ENCODE results near the gene C5AR2.
A peak's percentile ranks its signal among the peaks of the same experiment; 100 is the strongest.
"Not testable (repeated sequence)": the region's sequence is repeated elsewhere in the genome, so short reads cannot be mapped to it uniquely, and the experiment has no call there.

The C5AR2 gene

DNA sequence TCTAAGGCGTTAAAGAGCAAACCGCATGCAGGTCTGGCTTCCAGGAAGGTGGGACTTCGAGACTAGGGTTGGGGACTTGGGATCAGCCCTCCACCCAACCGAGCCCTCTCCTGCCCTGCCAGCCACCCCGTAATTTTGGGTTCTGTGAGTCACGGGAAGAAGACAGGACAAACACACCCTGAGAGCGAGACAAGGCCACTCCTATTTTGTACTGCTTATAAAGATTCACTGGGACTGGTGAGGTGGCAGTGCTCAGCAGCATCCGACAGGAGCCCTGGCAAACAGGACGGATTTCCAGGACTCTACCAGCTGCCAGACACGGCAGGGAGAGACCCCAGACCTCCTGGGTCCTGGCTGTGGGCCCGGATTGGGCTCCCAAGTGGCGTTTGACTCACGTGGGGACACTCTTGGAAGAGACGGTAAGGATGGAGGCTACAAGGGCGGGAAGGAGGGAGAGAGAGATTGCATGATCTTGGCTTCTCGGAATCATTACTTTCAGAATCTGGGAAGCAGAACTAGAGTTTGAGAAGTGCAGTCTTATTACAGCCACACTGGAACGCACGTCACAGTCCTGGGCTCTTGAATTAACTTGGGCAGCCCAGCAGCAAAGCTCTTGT is at the start of gene C5AR2:
Gene C5AR2 (plus strand): TSS at position 245 of the 617 bp plus-strand sequence. CDS start 8,625 bp downstream, outside the sequence.
- no peak for DNase-seq (ENCODE audit: low read depth)

DNA sequence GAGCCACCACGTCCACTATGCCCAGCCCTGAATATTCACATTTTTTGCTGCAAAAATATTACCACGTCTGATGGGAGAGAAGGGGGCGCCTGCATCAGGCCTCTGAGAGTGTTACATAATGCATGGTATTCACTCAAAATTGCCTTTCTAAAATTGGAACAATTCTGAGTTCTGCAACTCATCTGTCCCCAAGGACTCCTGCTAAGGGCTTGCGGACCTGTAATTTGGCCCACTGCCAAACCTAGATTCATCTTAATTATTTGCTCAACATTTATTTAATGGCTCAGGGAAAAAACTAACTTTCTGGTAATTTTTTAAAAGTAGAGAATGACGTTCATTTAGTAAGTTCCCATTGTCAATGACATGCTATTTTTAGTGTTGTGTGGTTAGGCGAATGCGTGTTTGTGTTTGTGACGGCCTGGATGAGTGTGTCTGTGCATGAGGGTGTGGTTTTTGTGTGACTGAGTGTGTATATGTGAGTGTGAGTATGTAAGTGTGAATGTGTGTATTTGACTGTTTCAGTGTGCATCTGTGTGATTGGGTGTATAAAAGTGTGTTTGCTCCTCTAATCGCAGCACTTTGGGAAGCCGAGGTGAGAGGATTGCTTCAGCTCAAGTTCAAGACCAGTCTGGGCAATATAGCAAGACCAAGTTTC is 48.4 kb upstream of the C5AR2 start:
- DNase-seq (ENCODE audit: low read depth) = no peak

DNA sequence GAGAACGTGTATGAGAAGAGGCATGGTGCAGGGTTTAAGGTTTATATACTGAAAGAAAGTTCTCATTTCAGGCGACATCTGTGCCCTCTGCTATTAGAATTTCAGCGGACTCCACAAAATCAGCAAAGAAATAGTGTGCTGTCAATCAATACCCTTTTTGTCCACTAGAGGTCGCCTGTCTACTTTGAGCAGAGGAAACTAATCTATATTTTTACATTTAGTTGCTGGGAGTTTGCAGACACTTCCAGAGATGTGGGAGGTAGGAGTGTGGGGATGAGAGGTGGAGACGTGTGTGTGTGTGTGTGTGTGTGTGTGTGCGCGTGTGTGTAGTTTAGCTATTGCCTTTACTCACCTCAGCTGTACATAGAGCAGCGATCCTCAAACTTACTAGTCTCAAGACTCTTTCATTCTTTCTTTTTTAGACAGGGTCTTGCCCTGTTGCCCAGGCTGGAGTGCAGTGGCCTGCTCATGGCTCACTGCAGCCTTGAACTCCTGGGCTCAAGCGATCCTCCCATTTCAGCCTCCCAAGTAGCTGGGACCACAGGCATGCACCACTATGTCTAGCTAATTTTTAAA is 47.6 kb upstream of the C5AR2 start:
- peak; percentile 56 for DNase-seq (ENCODE audit: low read depth)

DNA sequence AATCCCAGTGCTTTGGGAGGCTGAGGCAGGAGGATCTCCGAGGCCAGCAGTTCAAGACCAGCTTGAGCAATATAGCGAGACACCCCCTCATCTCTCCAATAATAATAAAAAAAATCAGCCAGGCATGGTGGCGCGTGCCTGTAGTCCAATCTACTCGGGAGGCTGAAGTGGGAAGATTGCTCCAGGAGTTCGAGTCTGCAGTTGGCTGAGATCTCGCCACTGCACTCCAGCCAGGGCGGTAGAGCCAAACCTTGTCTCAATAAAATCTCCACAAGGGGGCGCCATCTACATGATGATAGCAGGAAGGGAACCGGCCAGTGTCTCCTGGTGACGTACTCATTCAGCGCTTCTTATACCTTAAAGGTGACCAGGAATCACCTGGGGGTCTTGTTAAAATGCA is 35.9 kb upstream of the C5AR2 start:
- DNase-seq (ENCODE audit: low read depth) = peak; percentile 73

DNA sequence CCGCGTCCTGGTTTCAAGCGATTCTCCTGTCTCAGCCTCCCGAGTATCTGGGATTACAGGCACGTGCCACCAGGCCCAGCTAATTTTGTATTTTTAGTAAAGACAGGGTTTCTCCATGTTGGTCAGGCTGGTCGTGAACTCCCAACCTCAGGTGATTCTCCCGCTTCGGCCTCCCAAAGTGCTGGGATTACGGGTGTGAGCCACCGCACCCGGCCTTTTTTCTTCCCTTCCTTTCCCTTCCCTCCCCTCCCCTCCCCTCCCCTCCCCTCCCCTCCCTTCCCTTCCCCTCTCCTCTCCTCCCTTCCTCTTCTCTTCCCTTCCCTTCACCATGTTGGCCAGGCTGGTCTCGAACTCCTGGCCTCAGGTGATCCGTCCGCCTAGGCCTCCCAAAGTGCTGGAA is 31.1 kb upstream of the C5AR2 start:
- not testable (repeated sequence) for DNase-seq (ENCODE audit: low read depth)

DNA sequence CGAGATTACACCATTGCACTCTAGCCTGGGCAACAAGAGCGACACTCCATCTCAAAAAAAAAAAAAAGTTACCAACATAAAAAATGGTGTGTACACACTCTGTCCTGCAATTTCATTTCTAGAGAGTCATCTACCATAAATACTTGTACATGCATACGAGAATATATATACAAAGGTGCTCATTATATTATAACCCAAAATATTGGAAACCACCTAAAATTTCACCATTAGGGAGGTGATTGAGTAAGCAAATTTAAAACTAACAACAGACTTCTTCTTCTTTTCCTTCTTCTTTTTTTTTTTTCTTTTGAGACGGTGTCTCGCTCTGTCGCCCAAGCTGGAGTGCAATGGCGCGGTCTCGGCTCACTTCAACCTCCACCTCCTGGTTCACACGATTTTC is 29.7 kb upstream of the C5AR2 start:
- DNase-seq (ENCODE audit: low read depth) = no peak

DNA sequence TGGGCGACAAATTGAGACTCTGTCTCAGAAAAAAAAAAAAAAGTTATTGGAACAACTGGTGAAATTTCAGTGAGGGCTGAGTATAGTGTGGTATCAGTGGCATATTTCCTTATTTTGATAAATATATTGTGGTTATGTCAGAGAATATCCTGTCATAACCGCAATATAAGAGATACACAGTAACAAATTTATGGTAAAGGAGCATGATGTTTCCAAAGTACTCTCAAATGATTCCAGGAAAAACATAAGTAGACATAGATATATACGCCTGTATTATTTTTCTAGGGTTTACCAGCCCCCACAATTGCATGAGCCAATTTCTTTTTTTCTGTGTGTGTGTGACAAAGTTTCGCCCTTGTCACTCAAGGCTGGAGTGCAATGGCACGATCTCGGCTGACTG is 28.0 kb upstream of the C5AR2 start:
- DNase-seq (ENCODE audit: low read depth) = no peak

DNA sequence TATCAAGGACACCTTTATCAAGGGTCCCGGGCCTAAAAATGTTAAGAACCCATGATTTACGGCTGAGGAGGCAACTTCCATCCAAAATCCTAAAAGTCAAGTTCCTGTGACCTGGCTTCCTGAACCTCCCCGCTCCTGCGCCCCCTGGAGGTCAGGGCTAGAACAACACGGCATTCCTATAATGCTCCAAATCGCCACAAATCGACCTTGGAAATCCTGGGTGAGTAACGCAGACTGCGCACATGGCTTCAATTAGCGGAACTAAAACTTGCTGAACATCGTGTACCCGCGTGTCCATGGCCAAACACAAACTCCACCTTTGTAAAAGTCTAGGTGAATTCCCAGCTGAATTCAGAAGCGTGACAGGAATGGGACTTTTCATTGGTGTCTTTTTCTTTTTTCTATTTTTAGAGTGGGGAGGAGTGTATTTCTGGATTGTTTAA is 26.6 kb upstream of the C5AR2 start:
- peak; percentile 94 for DNase-seq (ENCODE audit: low read depth)

DNA sequence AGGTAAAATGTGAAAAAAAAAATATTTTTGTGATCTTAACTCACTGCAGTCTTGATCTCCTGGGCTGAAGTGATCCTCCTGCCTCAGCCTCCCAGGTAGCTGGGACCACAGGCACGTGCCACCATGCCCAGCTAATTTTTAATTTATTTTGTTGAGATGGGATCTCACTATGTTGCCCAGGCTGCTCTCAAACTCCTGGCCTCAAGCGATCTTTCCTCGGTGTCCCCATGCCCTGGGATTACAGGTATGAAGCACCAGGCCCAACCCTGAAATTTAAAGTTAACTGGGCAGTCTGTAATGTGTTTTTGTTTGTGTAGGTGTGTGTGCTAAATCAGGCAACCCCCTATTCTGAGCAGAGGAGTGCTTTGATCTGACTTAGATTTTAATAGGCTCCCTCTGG is 25.7 kb upstream of the C5AR2 start:
- no peak for DNase-seq (ENCODE audit: low read depth)

DNA sequence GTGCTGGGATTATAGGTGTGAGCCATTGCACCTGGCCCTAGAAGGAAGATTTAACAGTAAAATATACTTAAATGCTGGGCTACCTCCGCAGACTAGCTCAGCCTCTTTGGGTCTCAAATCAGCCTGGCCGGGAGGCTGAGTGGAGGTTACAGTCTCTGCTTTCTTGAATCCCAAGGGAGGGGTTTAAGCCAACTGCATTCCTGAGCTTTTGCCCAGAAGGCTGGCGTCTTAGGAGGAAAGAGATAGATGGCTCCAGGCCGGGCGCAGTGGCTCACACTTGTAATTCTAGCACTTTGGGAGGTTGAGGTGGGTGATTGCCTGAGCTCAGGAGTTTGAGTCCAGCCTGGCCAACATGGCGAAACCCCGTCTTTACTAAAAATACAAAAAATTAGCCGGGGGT is 22.9 kb upstream of the C5AR2 start:
- no peak for DNase-seq (ENCODE audit: low read depth)

DNA sequence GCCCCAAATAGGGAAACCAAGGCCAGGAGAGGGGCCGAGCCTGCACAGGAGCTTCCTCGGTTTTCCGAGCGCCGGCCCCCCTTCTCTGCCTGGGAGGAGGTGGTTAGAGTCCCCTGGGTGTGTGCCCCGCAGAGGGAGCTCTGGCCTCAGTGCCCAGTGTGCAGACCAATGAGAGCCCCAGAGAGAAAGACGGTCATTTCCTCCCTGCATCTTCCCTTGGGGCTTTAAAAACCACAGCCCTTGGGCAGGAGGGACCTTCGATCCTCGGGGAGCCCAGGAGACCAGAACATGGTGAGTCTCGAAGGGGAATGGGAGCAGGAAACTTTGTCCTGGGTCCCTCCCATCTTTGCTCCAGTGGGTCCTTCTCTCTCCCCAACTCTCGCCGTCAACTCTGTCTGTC is 22.4 kb upstream of the C5AR2 start, which contains the start of gene C5AR1:
Gene C5AR1 (plus strand): TSS at position 254 of the 400 bp plus-strand sequence. CDS start 35 bp downstream, at position 289.
- no peak for DNase-seq (ENCODE audit: low read depth)

DNA sequence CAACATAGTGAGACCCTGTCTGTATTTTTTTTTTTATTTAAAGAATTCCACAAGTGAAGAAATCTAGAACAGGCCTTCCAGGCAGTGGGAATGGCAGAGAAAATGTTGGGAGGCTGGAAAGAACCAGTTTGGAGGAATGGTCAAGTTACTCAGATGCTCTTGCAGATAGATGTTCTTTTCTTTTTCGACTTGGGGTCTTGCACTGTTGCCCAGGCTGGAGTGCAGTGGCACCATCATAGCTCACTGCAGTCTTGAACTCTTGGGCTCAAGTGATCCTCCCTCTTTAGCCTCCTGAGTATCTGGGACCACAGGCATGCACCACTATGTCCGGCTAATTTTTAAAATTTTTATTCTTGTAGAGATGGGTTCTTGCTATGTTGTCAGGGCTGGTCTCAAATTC is 21.7 kb upstream of the C5AR2 start:
- no peak for DNase-seq (ENCODE audit: low read depth)

DNA sequence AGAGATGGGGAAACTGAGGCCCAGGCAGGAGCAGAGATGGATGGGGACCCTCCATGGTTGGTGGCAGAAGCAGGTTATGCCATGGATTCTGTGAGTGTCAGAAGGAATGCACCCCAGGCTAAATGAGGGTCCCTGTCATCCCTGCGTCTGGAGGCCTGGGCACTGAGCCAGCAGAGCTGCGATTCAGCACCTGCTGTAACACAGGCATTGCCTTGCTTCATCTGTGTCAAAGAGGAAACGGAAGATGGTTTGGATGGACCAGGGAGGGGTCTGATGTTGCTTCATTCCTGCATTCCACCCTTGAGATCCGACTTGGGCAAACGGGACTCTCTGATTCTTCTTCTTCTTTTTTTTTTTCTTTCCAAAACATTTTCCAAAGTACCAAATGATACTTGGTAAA is 21.2 kb upstream of the C5AR2 start:
- peak; percentile 46 for DNase-seq (ENCODE audit: low read depth)

DNA sequence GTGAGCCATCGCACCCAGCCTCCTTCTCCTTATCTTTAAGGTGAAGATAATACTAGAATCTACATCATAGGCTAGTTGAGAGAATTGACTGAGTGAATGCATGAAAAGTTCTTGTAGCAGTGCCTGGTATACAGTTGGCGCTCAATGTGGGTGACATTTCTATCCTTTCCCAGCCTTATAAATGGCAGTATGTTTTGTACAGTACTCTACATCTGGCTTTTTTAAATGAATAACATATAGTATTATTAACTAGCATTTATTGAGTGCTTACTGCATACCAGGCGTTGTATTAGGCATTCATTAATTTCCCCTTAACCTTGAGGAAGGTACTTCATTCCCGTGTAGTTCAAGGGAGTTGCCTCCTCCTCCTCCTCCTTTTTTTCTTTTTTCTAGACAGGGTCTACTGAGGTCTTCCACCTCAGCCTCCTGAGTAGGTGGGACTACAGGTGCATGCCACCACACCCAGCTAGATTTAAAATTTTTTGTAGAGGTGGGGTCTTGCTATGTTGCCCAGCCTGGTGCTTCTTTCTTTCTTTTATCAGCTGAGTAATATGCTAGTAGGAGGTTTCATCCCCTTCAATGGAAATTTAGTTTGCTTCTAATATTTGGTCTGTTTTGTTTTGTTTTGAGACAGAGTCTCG is 19.5 kb upstream of the C5AR2 start:
- no peak for DNase-seq (ENCODE audit: low read depth)

DNA sequence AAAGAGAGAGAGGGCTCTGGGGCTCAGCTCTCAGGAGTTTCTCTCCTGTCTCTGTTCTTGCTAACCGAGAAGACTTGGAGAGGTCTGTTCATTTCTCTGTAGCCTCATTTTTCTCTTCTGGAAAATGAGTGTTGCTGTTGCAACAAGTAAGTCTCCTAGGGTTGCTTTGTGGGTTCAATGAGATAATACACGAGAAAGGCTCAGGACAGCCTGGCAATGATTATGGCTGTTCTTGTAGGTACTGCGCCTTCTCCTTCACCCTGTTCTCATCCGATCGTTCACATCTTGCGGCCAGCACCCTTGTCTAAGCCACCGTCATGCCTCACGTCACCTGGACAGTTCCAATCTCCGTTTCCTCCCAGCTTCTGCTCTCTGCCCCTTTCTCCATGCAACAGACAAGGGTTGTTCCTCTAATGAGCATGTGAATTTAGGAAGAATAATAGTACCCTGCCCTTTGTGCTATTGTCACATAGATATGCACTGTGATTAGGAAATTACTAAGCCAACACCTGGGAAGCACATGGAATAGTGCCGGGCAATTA is 18.1 kb upstream of the C5AR2 start:
- DNase-seq (ENCODE audit: low read depth) = no peak

DNA sequence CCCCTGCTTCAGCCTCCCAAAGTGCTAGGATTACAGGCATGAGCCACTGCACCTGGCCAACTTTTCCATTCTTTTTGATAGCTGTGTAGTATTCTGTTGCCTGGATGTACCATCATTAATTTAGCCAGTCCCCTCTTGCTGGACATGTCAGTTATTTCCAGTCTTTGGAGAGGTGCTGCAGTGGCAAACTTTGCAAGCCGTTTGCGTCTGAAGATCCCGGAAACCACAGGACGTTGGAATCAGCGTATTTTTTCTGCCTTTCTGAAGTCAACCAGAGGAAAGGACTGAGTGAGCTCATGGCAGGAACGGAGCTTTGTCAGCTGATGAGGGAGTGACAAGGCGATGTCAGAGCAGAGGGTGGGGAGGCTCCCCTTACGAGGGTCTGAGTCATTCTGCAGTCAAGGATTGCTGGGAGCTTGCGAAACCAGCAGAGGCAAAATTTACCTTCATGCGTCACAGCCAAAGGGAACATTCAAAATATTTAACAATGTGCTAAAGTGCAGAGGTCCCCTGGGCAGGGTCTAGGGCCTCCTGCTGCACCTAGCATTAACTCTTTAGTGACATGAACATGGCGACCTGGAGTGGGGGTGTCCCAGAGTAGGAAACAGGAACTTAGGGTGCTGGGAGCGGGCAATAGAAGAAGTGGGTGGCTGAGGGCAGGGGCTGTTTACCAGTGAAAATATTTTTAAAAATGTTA is 16.7 kb upstream of the C5AR2 start:
- peak; percentile 99 for DNase-seq (ENCODE audit: low read depth)

DNA sequence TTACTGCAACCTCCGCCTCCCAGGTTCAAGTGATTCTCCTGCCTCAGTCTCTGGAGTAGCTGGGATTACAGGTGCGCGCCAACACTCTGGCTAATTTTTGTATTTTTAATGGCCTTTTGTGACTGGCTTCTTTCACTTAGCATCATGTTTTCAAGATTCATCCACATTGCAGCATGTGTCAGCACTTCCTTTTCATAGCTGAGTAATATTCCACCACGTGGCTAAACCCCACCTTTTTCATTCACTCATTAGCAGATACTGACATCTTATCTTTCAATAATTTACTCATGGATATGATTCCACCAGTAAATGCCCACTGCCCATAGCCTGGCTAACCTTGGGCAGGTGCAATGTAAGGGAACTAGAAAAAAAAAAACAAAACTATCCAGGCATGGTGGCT is 15.5 kb upstream of the C5AR2 start:
- DNase-seq (ENCODE audit: low read depth) = no peak

DNA sequence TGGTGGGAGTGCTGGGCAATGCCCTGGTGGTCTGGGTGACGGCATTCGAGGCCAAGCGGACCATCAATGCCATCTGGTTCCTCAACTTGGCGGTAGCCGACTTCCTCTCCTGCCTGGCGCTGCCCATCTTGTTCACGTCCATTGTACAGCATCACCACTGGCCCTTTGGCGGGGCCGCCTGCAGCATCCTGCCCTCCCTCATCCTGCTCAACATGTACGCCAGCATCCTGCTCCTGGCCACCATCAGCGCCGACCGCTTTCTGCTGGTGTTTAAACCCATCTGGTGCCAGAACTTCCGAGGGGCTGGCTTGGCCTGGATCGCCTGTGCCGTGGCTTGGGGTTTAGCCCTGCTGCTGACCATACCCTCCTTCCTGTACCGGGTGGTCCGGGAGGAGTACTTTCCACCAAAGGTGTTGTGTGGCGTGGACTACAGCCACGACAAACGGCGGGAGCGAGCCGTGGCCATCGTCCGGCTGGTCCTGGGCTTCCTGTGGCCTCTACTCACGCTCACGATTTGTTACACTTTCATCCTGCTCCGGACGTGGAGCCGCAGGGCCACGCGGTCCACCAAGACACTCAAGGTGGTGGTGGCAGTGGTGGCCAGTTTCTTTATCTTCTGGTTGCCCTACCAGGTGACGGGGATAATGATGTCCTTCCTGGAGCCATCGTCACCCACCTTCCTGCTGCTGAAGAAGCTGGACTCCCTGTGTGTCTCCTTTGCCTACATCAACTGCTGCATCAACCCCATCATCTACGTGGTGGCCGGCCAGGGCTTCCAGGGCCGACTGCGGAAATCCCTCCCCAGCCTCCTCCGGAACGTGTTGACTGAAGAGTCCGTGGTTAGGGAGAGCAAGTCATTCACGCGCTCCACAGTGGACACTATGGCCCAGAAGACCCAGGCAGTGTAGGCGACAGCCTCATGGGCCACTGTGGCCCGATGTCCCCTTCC is 11.8 kb upstream of the C5AR2 start:
- no peak for DNase-seq (ENCODE audit: low read depth)

DNA sequence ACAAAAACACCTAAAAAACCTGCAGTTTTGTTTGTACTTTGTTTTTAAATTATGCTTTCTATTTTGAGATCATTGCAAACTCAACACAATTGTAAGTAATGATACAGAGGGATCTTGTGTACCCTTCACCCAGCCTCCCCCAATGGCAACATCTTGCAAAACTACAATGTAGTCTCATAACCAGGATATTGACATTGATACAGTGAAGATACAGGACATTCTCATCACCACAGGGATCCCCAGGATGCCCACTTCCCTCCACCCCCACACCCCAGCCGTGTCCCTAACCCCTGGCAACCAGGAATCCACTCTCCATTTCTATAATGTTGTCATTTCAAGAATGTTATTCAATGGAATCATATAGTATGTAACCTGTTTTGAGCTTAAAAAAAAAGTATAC is 10.3 kb upstream of the C5AR2 start:
- no peak for DNase-seq (ENCODE audit: low read depth)

DNA sequence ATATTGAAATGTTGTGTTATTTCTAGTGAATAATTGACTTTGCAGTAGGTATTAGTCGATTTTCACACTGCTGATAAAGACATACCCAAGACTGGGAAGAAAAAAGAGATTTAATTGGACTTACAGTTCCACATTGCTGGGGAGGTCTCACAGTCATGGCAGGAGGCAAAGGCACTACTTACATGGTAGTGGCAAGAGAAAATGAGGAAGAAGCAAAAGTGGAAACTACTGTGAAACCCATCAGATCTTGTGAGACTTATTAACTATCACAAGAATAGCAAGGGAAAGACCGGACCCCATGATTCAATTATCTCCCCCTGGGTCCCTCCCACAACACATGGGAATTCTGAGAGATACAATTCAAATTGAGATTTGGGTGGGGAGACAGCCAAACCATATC is 9.9 kb upstream of the C5AR2 start:
- no peak for DNase-seq (ENCODE audit: low read depth)

DNA sequence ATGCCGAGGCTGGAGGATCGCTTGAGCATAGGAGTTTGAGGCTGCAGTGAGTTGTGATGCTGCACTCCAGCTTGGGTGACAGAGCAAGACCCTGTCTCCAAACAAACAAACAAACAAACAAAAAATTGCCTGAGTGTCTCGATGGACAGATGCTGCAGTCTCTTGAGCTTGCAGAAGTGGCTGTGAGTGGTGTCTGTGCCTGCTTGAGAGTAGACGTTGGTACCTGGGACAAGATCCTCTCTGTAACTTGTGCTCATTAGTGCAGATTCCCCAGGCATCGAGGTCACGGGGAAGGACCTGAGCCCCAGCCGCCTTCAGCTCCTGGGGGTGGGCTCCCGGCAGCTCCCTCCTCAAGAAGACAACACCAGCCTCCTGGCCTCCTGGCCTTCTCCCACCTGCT is 8.6 kb upstream of the C5AR2 start:
- no peak for DNase-seq (ENCODE audit: low read depth)

Data from iris pigment epithelial cell (primary cell).